Activated T-helper 2 cell treated with anti-CD3 and anti-CD28 coated beads, Interferon-gamma antibody, Interleukin-2, Interleukin-4, amounts not matched to agents 10 μg/mL and 5 μg/mL and 100 μg/mL, durations not matched to agents 14 hours and 24 hours and 36 hours (primary cell): Measurements from ENCODE around the gene KYAT1. TPM values are rescaled to one million over a fixed set of nuclear protein-coding genes. Genes with fewer than 3 reads are reported as not detected.
A peak's percentile ranks its signal among the peaks of the same experiment; 100 is the strongest.
"Not testable (repeated sequence)": the region's sequence is repeated elsewhere in the genome, so short reads cannot be mapped to it uniquely, and the experiment has no call there.

Experiments used
- DNase-seq: peaks from one replicate; pipeline ENCODE4 v3.0.0; 2021; ENCODE audit warnings: low spot score
- H3K27ac Mint-ChIP-seq: one replicate; pipeline ENCODE4 v1.8.0; 2021; ENCODE audit warnings: mixed read lengths
- H3K27me3 Mint-ChIP-seq: one replicate; pipeline ENCODE4 v1.8.0; 2021; ENCODE audit warnings: low read depth, mixed read lengths
- H3K36me3 Mint-ChIP-seq: one replicate; pipeline ENCODE4 v1.8.0; 2021; ENCODE audit warnings: low read depth, mixed read lengths
- H3K4me1 Mint-ChIP-seq: one replicate; pipeline ENCODE4 v1.8.0; 2021; ENCODE audit warnings: low read depth, mixed read lengths
- H3K4me3 Mint-ChIP-seq: one replicate; pipeline ENCODE4 v1.8.0; 2021; ENCODE audit warnings: low read depth, mild to moderate bottlenecking, moderate library complexity, mixed read lengths
- H3K9me3 Mint-ChIP-seq: one replicate; pipeline ENCODE4 v1.8.0; 2021; ENCODE audit warnings: mixed read lengths
- intact Hi-C: fragments of 100-400 bp; cut with micrococcal nuclease; formaldehyde crosslinking; loops from one replicate; pipeline ENCODE4 v1.15.1; 2023
- total RNA-seq: library from RNA; stranded (reverse); gene quantifications from 2 replicates; pipeline ENCODE4 v1.2.3, GENCODE V29; 2022

KYAT1 gene
- total RNA-seq, 1 donor from 2014 or later = 14.0 TPM

DNA sequence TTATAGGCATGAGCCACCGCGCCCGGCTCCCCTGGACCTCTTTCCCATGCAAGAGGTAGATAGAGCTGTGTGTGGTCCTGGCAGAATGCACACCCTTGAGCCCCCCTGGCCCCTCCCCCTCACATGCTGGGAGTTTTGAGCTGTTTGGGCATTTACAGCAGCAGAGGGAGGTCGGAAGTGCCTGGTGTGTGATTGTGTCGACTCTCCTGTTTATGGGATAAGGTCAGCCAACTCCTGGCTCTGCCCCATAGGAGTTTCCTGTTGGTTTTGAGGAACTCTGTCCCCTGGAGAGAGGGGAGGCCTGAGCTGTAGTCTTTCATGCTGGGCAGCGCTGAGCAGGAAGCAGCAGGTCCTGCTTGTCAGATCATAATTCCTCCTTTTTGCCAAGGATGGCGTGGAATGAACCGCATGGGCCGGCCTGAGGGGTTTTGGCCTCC lies 6.2 kb upstream of the KYAT1 start:
- Mint-ChIP-seq H3K9me3 (no peaks in the 10 kb centered on the region), H3K27ac (no peak overlapping the region), H3K4me1 (peaks cover 37% of the 10 kb centered on the region), H3K4me3 (no peak overlapping the region), H3K36me3 (peaks cover 58% of the 10 kb centered on the region), H3K27me3 (no peaks in the 10 kb centered on the region)
- intact Hi-C loops = no loop called here
- DNase-seq = no peak

DNA sequence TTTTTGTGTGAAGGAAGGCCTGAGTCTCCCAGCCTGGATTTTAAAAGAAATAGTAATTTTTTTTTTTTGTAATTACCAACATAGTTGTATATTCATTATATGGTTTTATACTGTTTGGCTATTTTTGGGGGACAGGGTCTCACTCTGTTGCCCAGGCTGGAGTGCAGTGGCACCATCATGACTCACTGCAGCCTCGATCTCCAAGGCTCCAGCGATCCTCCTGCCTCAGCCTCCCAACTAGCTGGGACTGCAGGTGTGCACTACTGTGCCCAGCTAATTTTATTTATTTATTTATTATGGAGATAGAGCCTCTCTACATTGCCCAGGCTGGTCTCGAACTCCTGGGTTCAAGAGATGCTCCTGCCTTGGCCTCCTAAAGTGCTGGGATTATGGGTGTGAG lies 5.3 kb upstream of the KYAT1 start:
- no peaks in the 10 kb centered on the region for H3K9me3 Mint-ChIP-seq
- no peak overlapping the region for H3K4me3 Mint-ChIP-seq
- H3K27me3 Mint-ChIP-seq = no peaks in the 10 kb centered on the region
- intact Hi-C loops = no loop called here
- peaks cover 36% of the 10 kb centered on the region for H3K4me1 Mint-ChIP-seq
- DNase-seq = no peak
- H3K27ac Mint-ChIP-seq = no peak overlapping the region
- peaks cover 59% of the 10 kb centered on the region for H3K36me3 Mint-ChIP-seq

DNA sequence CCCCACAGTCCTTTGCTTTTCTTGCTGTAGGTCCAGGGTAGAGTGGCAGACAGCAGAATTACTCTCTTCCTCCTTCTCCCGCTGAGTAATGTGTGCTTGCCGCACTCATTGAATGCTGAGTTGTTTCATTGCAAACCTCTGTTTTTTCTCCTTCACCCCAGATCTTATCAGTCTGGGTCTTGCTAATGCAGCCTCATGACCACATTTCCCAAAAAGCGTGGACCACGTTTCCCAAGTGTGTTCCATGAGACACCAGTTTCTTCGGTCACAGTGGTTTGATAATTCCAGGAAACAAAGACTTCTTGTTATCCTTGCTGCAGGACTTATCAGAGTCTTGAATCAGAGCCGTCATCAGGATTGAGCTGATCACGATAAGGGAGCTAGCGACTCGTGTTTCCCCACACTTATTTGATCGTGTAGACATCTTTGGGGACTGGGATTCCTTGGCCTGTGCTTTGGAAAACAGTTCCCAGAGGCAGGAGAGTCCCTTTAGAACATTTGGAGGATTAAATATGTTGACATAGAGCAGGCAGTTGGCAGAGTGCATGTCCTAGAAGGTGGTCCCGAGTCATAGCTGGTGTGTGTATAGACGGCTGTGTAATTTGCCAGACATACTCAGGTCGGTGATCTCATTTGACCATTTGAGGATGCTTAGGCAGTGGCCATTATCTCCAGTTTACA lies 4.6 kb upstream of the KYAT1 start:
- H3K27ac Mint-ChIP-seq = peak overlapping the region; percentile 47
- H3K4me3 Mint-ChIP-seq = no peak overlapping the region
- H3K9me3 Mint-ChIP-seq = no peaks in the 10 kb centered on the region
- H3K4me1 Mint-ChIP-seq = peaks cover 32% of the 10 kb centered on the region
- intact Hi-C loops = no loop called here
- H3K27me3 Mint-ChIP-seq = no peaks in the 10 kb centered on the region
- DNase-seq = no peak
- peaks cover 54% of the 10 kb centered on the region for H3K36me3 Mint-ChIP-seq

DNA sequence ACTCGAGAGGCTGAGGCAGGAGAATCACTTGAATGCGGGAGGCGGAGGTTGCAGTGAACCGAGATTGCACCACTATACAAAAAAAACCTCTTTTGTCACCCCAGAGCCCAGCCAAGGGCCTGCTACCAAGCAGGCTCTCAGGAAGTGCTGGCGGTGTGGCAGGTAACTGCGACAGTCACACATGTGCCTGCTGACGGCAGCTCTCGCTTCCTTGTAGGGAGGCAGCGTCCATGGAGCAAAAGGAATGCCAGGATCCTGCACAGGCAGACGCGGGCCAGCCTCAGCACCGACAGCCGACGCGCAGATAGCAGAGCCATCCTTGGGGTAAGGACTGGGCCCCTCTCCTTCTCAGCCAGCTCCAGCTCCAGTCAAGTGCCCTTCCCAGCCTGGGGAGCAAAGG lies 4.0 kb upstream of the KYAT1 start:
- H3K4me3 Mint-ChIP-seq = no peak overlapping the region
- no peaks in the 10 kb centered on the region for H3K9me3 Mint-ChIP-seq
- H3K27ac Mint-ChIP-seq = peak overlapping the region; percentile 47
- no peak for DNase-seq
- H3K36me3 Mint-ChIP-seq = peaks cover 54% of the 10 kb centered on the region
- intact Hi-C loops = no loop called here
- peaks cover 34% of the 10 kb centered on the region for H3K4me1 Mint-ChIP-seq
- no peaks in the 10 kb centered on the region for H3K27me3 Mint-ChIP-seq

DNA sequence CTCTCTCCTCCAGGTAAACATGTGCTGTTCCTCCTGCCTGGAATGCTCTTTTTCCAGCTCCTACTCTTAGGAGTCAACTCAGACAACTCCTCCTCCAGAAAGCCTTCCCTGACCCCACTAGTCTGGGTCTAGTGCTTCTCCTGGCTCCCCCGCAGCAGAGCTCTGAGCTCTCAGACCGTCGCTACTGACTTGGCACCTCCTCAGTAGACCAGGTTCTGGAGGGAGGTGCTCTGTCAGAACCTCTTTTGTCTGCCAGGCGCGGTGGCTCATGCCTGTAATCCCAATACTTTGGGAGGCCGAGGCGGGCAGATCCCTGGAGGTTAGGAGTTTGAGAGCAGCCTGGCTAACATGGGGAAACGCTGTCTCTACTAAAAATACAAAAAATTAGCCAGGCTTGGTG lies 3.6 kb upstream of the KYAT1 start:
- Mint-ChIP-seq H3K4me3 (peak overlapping the region; percentile 23), H3K27me3 (no peaks in the 10 kb centered on the region), H3K4me1 (peaks cover 37% of the 10 kb centered on the region), H3K36me3 (peaks cover 52% of the 10 kb centered on the region), H3K27ac (no peak overlapping the region), H3K9me3 (no peaks in the 10 kb centered on the region)
- intact Hi-C loops = no loop called here
- DNase-seq = no peak

DNA sequence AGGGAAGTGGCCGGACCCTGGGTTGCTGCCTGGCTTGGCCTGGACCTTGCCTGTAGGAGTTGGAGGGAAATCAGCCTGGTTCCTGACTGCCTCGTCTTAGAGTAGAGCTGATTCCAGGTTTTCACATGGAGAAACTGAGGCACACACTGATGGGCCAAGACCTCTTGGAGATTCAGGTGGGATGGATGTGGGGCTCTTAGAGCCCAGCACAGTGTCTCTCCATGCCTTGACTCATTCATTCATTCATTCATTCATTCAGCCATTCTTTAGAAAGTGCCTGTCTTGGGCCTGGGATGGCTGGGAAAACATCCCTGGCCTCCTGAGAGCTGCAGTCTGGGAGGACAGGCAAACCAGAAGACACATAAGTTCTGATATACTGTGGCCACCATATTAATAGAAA lies 2.4 kb upstream of the KYAT1 start:
- Mint-ChIP-seq H3K36me3 (peaks cover 47% of the 10 kb centered on the region), H3K27me3 (no peaks in the 10 kb centered on the region), H3K9me3 (no peaks in the 10 kb centered on the region), H3K27ac (no peak overlapping the region), H3K4me3 (peak overlapping the region; percentile 56), H3K4me1 (peaks cover 41% of the 10 kb centered on the region)
- intact Hi-C loops = loop anchor here (5.0 kb wide), 1 partner anchor 197 kb away; the partner anchor contains the start of gene SET
- DNase-seq = no peak

DNA sequence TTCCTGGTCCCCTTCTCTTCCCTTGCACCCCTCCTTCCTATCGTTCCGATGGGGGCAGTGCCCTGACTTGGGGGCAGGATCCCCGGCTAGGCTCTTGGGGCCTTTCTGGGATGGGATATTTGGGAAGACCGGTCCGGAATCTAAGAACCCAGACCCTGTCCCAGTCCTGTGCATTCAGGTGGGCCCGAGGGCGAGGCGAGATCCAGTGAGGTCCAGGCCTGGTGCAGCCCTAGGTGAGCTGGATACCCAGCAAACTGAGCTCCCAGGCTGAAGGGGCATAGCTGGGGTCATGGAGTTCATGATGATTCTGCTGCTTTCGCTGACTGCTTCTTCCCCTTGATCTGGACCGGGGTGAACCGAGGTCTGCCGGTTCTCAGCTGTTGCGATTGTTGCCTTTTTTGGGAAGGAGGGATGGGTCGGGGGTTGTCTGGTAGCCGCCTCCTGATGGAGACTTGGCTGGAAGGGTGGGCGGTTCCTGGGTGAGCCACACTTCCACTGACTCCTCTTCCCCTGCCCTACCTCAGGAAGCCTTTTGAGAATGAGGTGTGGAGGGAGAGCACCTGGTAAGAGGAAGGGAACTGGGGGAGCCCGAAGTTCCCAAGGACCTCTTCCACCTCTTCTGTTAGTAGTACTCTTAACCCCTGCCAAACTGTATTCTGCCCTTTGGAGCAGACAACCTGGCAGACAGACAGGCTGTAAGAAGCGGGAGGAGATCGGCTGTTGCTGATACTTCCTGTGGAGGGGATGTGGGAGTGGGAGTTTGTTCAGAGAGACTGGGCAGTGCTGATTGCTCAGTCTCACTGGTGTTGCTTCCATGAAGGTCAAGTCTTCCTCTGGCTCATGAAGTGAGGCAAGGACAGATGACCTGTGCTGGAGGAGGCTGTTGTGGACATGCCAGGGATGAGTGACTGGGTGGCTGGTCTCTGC lies 1.2 kb upstream of the KYAT1 start:
- peak overlapping the region; percentile 87 for H3K27ac Mint-ChIP-seq
- peak overlapping the region; percentile 97 for H3K4me3 Mint-ChIP-seq
- intact Hi-C loops = loop anchor here (1.0 to 5.0 kb wide), 4 partner anchors 20 to 196 kb away; partner anchors contain the start of genes DOLK, NUP188, SET and TBC1D13
- peaks cover 34% of the 10 kb centered on the region for H3K36me3 Mint-ChIP-seq
- no peaks in the 10 kb centered on the region for H3K27me3 Mint-ChIP-seq
- no peak for DNase-seq
- peaks cover 41% of the 10 kb centered on the region for H3K4me1 Mint-ChIP-seq
- H3K9me3 Mint-ChIP-seq = no peaks in the 10 kb centered on the region

DNA sequence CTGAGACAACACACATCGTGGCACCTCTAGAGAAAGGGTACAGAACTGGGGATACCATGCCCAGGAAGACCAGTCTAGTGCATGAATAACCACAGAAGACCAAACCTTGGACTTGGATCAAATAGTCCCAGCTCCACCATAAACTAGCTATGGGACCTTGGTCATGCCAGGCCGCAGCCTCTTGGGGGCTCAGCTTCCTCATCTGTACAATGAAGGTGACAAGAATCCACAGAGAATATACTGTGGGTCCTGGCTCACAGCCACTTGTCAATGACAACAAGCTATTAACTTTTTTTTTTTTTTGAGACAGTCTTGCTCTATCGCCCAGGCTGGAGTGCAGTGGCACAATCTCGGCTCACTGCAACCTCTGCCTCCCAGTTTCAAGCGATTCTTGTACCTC lies 3.9 kb downstream of the KYAT1 start:
- no peaks in the 10 kb centered on the region for H3K27me3 Mint-ChIP-seq
- H3K4me1 Mint-ChIP-seq = peaks cover 11% of the 10 kb centered on the region
- no peak overlapping the region for H3K27ac Mint-ChIP-seq

DNA sequence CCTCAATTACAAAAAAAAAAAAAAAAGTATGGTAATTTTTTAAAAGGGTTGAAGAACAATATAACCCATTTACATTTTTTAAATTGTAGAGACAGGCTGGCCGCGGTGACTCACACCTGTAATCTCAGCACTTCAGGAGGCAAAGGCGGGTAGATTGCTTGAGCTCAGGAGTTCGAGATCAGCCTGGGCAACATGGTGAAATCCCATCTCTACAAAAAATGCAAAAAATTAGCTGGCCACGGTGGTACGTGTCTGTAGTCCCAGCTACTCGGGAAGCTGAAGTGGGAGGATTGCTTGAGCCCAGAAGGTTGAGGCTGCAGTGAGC lies 10.8 kb downstream of the KYAT1 start:
- H3K9me3 Mint-ChIP-seq, H3K4me1 Mint-ChIP-seq, H3K27ac Mint-ChIP-seq, H3K27me3 Mint-ChIP-seq, H3K4me3 Mint-ChIP-seq, H3K36me3 Mint-ChIP-seq, DNase-seq, intact Hi-C loops: not testable (repeated sequence)

More for the DNA sequence above, 3.9 kb downstream of the KYAT1 start:
- Mint-ChIP-seq H3K9me3 (no peaks in the 10 kb centered on the region), H3K36me3 (peaks cover under 1% of the 10 kb centered on the region), H3K4me3 (no peak overlapping the region)
- no peak for DNase-seq
- intact Hi-C loops = loop anchor here (1.0 to 2.0 kb wide), 2 partner anchors 15 to 41 kb away; no protein-coding TSS in a partner anchor

DNA sequence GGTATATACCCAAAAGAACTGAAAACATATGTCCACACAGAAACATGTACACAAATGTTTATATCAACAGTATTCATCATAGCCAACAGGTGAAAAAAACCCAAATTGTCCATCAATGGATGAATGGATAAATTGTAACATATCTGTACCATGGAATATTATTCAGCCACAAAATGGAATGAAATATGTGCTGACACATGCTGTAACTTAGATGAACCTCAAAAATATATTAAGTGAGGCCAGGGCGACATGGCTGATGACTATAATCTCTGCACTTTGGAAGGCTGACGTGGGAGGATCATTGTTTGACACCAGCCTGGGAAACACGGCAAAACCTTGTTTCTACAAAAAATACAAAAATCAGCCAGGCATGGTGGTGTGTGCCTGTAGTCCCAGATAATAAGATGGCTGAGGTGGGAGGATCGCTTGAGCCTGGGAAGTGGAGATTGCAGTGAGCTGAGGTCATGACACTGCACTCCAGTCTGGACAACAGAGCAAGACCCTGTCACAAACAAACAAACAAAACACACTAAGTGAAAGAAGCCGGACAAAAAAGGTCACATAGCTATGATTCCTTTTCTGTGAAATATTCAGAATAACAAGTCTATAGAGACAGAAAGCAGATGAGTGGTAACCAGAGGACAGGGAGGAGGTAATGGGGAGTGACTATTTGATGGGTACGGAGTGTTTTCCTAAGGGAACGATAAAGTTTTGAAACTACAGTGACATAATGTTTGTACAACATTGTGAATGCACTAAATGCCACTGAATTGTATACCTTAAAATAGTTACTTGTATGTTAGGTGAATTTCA lies 11.4 kb downstream of the KYAT1 start:
- Mint-ChIP-seq H3K4me3 (no peak overlapping the region), H3K36me3 (peaks cover 7% of the 10 kb centered on the region), H3K27ac (no peak overlapping the region), H3K9me3 (no peaks in the 10 kb centered on the region), H3K27me3 (no peaks in the 10 kb centered on the region), H3K4me1 (peaks cover 1% of the 10 kb centered on the region)
- intact Hi-C loops = no loop called here
- no peak for DNase-seq

DNA sequence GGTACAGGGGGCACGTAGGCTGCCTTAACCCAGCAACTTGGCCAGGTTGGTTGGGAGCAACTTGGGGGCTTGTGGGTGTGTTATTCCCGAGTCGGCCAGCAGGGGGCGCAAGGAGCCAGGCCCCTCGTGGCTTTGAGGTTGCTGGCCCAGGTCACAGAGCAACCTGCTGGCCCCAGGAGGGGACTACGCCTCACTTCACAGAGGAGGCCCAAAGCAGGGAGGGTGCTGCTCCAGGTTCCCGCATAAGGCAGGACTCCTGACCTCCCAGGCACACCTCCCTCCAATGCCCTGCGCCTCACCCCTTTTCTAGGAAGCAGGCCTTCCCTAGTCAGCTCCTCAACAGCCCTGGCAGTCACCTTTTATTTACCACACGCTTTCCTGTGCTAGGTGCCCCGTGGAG lies 18.1 kb downstream of the KYAT1 start:
- peaks cover 4% of the 10 kb centered on the region for H3K4me1 Mint-ChIP-seq
- no peaks in the 10 kb centered on the region for H3K36me3 Mint-ChIP-seq
- no peaks in the 10 kb centered on the region for H3K27me3 Mint-ChIP-seq
- no peaks in the 10 kb centered on the region for H3K9me3 Mint-ChIP-seq
- intact Hi-C loops = loop anchor here (1.0 to 2.0 kb wide), 2 partner anchors 15 to 65 kb away; no protein-coding TSS in a partner anchor
- H3K27ac Mint-ChIP-seq = peak overlapping the region; percentile 38
- H3K4me3 Mint-ChIP-seq = no peak overlapping the region
- DNase-seq = peak; percentile 77

DNA sequence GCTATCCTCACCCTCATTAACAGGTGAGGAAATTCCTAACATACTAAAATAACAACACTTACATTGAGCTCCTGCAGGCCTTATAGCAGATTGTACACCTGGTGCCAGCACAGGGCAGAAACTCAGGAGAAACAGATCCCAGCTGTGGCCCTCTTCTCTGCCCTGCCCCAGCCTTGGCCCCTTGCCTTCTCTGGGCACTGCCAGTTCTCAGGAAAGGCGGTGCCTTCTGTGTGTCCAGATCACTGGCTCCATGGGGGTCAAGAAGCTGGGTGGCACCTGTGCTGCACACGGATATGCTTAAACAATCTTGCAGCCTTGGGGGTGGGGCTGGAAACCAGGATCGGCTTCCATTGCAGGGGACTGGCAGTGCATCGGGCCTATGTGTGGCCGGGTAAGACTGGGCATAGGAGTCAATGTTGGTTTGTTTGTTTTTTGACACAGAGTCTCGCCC lies 19.3 kb downstream of the KYAT1 start:
- no peak for DNase-seq
- Mint-ChIP-seq H3K27ac (no peak overlapping the region), H3K9me3 (no peaks in the 10 kb centered on the region), H3K36me3 (no peaks in the 10 kb centered on the region), H3K27me3 (no peaks in the 10 kb centered on the region), H3K4me1 (peaks cover 4% of the 10 kb centered on the region), H3K4me3 (no peak overlapping the region)
- intact Hi-C loops = loop anchor here (2.0 kb wide), 1 partner anchor 16 kb away; no protein-coding TSS in a partner anchor
